Upper lobe of left lung (tissue), 6 donors: ENCODE data around the gene FRAS1. TPM values are rescaled to one million over a fixed set of nuclear protein-coding genes. Genes with fewer than 3 reads are reported as not detected.

Source experiments
- ATAC-seq, 2 donors: fragments of 200-7000 bp; cut with Tn5 transposase; one replicate each; pipeline ENCODE4 v1.9.1; 2022; ENCODE audit warnings: mild to moderate bottlenecking in 2 of 2, moderate library complexity in 2 of 2; ENCODE audit not compliant: low FRiP score in 2 of 2
- DNase-seq, 2 donors: peaks; one replicate each; pipeline ENCODE4 v3.0.0-alpha.2; 2019 to 2020
- H3K27ac ChIP-seq, 4 donors: fragments of 200-600 bp; sonication (generic); one replicate each; pipeline ENCODE4 v1.5.1; 2016 to 2019
- H3K27me3 ChIP-seq, 4 donors: fragments of 200-600 bp; sonication (generic); one replicate each; pipeline ENCODE4 v1.5.1; 2017 to 2019
- H3K36me3 ChIP-seq, 4 donors: fragments of 200-600 bp; sonication (generic); one replicate each; pipeline ENCODE4 v1.5.1; 2016 to 2019
- H3K4me1 ChIP-seq, 4 donors: fragments of 200-600 bp; sonication (generic); one replicate each; pipeline ENCODE4 v1.5.1; 2018 to 2019
- H3K4me3 ChIP-seq, 4 donors: fragments of 200-600 bp; sonication (generic); one replicate each; pipeline ENCODE4 v1.5.1; 2017 to 2019; ENCODE audit warnings: mild to moderate bottlenecking in 2 of 4, moderate library complexity in 1 of 4
- H3K9me3 ChIP-seq, 4 donors: fragments of 200-600 bp; sonication (generic); one replicate each; pipeline ENCODE4 v1.5.1; 2018 to 2019
- EP300 ChIP-seq, 4 donors: sonication (generic); formaldehyde crosslinking; IDR thresholded peaks; one replicate each; pipeline ENCODE4 v1.5.1; 2017; ENCODE audit warnings: antibody characterized with exemption in 4 of 4, control low read depth in 2 of 4
- POLR2A ChIP-seq, 4 donors: fragments of 450-650 bp; IDR thresholded peaks; one replicate each; pipeline ENCODE4 v1.5.1; 2016 to 2017; ENCODE audit warnings: antibody characterized with exemption in 4 of 4, mild to moderate bottlenecking in 2 of 4
- POLR2AphosphoS5 ChIP-seq, 2 donors: sonication (generic); formaldehyde crosslinking; IDR thresholded peaks; one replicate each; pipeline ENCODE4 v1.5.1; 2017; ENCODE audit warnings: antibody characterized with exemption in 2 of 2
- WGBS, 2 donors: methylation state at CpG; one replicate each; pipeline ENCODE4 v1.1.5; 2017 to 2018; 5-methylcytosine and 5-hydroxymethylcytosine counted together
- total RNA-seq, 6 donors: library from RNA; depleted of rRNA in 4 of 6; stranded (reverse); fragments of >200 nt in 4 of 6; gene quantifications; one replicate each; pipeline versions ENCODE4 v1.1.0 to v1.2.1, GENCODE V29; 2016 to 2021
- TF ChIP-seq, protein P1 (sequence below), 6 experiments: fragments of 450-650 bp in 4 of 6; fragments of 200-600 bp in 2 of 6; sonication (generic) in 2 of 6; IDR thresholded peaks; one replicate each; pipeline ENCODE4 v1.5.1; 2016 to 2019; ENCODE audit warnings: antibody characterized with exemption in 6 of 6
- donor health status: DM: no; HTN: no; CAD: no; lungs with moderate emphysema.
- donor health status: DM: no; HTN: yes; CAD: no; lungs with severe emphysema.

Gene FRAS1
- total RNA-seq, 6 donors from 2014 or later, result 3.9 to 11.2 (median 6.7) TPM

DNA sequence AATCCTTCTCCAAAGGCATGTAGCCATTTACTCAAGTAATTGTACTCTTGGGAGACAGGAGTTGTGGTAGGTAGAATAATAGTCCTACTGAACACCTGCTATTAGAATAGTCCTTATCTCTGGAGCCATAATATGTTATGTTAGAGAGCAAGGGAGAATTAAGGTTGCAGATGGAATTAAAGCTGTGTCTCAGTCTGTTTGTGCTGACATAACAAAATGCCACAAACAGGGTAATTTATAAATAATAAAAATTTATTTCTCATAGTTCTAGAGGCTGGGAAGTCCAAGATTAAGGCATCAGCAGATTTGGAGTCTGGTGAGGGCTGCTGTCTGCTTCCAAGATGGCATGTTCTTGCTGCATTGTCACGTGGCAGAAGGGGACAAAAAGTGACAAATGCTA is 24.2 kb upstream of the FRAS1 start:
- WGBS, 2 donors, result 88 to 100% methylated on average over 1 of the region's 1 CpG
- TF ChIP-seq POLR2AphosphoS5 (IDR thresholded peaks at IDR 0.05), result no peak
- TF ChIP-seq, protein P1, sequence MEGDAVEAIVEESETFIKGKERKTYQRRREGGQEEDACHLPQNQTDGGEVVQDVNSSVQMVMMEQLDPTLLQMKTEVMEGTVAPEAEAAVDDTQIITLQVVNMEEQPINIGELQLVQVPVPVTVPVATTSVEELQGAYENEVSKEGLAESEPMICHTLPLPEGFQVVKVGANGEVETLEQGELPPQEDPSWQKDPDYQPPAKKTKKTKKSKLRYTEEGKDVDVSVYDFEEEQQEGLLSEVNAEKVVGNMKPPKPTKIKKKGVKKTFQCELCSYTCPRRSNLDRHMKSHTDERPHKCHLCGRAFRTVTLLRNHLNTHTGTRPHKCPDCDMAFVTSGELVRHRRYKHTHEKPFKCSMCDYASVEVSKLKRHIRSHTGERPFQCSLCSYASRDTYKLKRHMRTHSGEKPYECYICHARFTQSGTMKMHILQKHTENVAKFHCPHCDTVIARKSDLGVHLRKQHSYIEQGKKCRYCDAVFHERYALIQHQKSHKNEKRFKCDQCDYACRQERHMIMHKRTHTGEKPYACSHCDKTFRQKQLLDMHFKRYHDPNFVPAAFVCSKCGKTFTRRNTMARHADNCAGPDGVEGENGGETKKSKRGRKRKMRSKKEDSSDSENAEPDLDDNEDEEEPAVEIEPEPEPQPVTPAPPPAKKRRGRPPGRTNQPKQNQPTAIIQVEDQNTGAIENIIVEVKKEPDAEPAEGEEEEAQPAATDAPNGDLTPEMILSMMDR (IDR thresholded peaks at IDR 0.05), result no peak
- TF ChIP-seq EP300 (IDR thresholded peaks at IDR 0.05), result no peak
- TF ChIP-seq POLR2A (IDR thresholded peaks at IDR 0.05), result no peak

GRCh38 chr4:78033861-78034260 is 23.3 kb upstream of the FRAS1 start:
- DNase-seq (no peak), ATAC-seq (no peak)
- Histone ChIP-seq H3K9me3 (no peaks in the 10 kb centered on the region), H3K27me3 (no peaks in the 10 kb centered on the region), H3K4me3 (no peak overlapping the region), H3K36me3 (no peaks in the 10 kb centered on the region), H3K27ac (no peak overlapping the region), H3K4me1 (no peaks in the 10 kb centered on the region)
- TF ChIP-seq, protein P1 (IDR thresholded peaks at IDR 0.05), result no peak
- no peak for TF ChIP-seq POLR2A (IDR thresholded peaks at IDR 0.05)
- no peak for TF ChIP-seq POLR2AphosphoS5 (IDR thresholded peaks at IDR 0.05)
- no peak for TF ChIP-seq EP300 (IDR thresholded peaks at IDR 0.05)

More for the DNA sequence above, 24.2 kb upstream of the FRAS1 start:
- Histone ChIP-seq H3K4me3 (no peak overlapping the region), H3K36me3 (no peaks in the 10 kb centered on the region), H3K27ac (no peak overlapping the region), H3K27me3 (no peaks in the 10 kb centered on the region), H3K4me1 (no peaks in the 10 kb centered on the region), H3K9me3 (no peaks in the 10 kb centered on the region)
- DNase-seq (no peak), ATAC-seq (no peak)

GRCh38 chr4:78038704-78039103 is 18.4 kb upstream of the FRAS1 start:
- no peaks in the 10 kb centered on the region for H3K36me3 ChIP-seq
- no peaks in the 10 kb centered on the region for H3K9me3 ChIP-seq
- no peaks in the 10 kb centered on the region for H3K4me1 ChIP-seq
- DNase-seq (no peak), ATAC-seq (no peak)
- H3K27ac ChIP-seq, result no peak overlapping the region
- H3K27me3 ChIP-seq, result no peaks in the 10 kb centered on the region
- TF ChIP-seq, protein P1 (IDR thresholded peaks at IDR 0.05), result no peak
- TF ChIP-seq POLR2A (IDR thresholded peaks at IDR 0.05) (no peak), EP300 (IDR thresholded peaks at IDR 0.05) (no peak), POLR2AphosphoS5 (IDR thresholded peaks at IDR 0.05) (no peak)
- WGBS, 2 donors, result 87 to 94% methylated on average over 5 of the region's 5 CpGs
- H3K4me3 ChIP-seq, result no peak overlapping the region

GRCh38 chr4:78039678-78040077 is 17.4 kb upstream of the FRAS1 start:
- ATAC-seq (no peak), DNase-seq (no peak)
- 79% methylated on average over 1 of the region's 1 CpG for WGBS, 2 donors
- TF ChIP-seq POLR2A (IDR thresholded peaks at IDR 0.05), result no peak
- TF ChIP-seq, protein P1 (IDR thresholded peaks at IDR 0.05), result no peak
- TF ChIP-seq POLR2AphosphoS5 (IDR thresholded peaks at IDR 0.05), result no peak
- TF ChIP-seq EP300 (IDR thresholded peaks at IDR 0.05), result no peak
- no peaks in the 10 kb centered on the region for H3K4me1 ChIP-seq
- no peak overlapping the region for H3K27ac ChIP-seq
- no peaks in the 10 kb centered on the region for H3K9me3 ChIP-seq
- H3K36me3 ChIP-seq, result no peaks in the 10 kb centered on the region
- no peaks in the 10 kb centered on the region for H3K27me3 ChIP-seq
- no peak overlapping the region for H3K4me3 ChIP-seq

DNA sequence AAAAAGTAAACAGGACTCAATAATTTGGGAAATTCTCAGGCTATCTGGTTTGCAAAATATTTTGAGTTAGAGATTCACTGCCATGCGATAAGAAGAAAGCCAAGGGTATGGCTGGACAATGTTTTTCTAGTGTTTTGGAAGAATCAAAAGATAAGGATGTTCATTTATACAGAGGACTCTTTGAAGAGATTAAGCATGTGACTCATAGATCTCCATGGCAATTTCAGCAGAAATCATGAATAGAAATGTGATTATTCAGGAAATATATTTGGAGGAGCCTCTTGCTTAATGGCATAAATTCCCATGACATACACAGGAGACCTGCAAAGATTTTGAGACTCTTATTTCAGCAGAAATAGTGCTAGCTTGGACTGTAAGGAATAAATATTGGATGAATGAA is 16.7 kb upstream of the FRAS1 start:
- TF ChIP-seq POLR2AphosphoS5 (IDR thresholded peaks at IDR 0.05) (no peak), EP300 (IDR thresholded peaks at IDR 0.05) (no peak), POLR2A (IDR thresholded peaks at IDR 0.05) (no peak)
- TF ChIP-seq, protein P1 (IDR thresholded peaks at IDR 0.05), result no peak
- DNase-seq (no peak), ATAC-seq (no peak)
- Histone ChIP-seq H3K4me3 (no peak overlapping the region), H3K27me3 (no peaks in the 10 kb centered on the region), H3K27ac (no peak overlapping the region), H3K4me1 (no peaks in the 10 kb centered on the region), H3K9me3 (no peaks in the 10 kb centered on the region), H3K36me3 (no peaks in the 10 kb centered on the region)
- WGBS, 2 donors, result 90 to 97% methylated on average over 1 of the region's 1 CpG
